ENCODE results near the gene NPIPA1.
"Not testable (repeated sequence)": the region's sequence is repeated elsewhere in the genome, so short reads cannot be mapped to it uniquely, and the experiment has no call there.

The NPIPA1 gene

GRCh38 chr16:14981234-14981633, 44.0 kb downstream of the NPIPA1 start:
- H3K4me3 Mint-ChIP-seq; H3K27me3 Mint-ChIP-seq (ENCODE audit: low read depth); H3K9me3 Mint-ChIP-seq: not testable (repeated sequence)
- Mint-ChIP-seq H3K4me1 (peaks cover 25% of the 10 kb centered on the region), H3K36me3 (ENCODE audit: low read depth) (peaks cover 18% of the 10 kb centered on the region), H3K27ac (peak overlapping the region in 2 of 3 experiments; percentile 45 to 67)

GRCh38 chr16:14982521-14982920, 45.3 kb downstream of the NPIPA1 start:
- not testable (repeated sequence) for H3K4me3 Mint-ChIP-seq; H3K27me3 Mint-ChIP-seq (ENCODE audit: low read depth); H3K27ac Mint-ChIP-seq; H3K9me3 Mint-ChIP-seq
- Mint-ChIP-seq H3K36me3 (ENCODE audit: low read depth) (peaks cover 29% of the 10 kb centered on the region), H3K4me1 (peaks cover 13% of the 10 kb centered on the region)

DNA sequence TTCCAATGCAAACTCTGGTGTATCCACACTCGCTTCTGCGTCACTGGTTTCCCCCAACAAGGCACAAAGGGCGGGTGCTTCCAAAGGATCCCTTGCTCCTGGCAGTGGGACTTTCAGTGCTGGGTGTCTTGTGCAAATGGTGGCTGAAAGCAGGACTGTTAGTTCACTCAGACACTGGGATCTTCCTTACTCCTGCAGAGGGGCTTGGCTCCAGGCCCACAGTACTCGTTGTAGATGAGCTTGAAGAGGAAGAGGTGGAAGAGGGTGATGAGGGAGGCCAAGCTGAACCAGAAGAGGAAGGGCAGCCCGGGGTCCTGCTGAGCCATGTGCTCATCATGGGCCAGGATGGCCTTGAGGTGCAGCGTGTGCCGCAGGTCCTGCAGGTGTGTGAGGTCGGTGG, 50.8 kb downstream of the NPIPA1 start:
- H3K27me3 Mint-ChIP-seq (ENCODE audit: low read depth); H3K9me3 Mint-ChIP-seq; H3K4me1 Mint-ChIP-seq; H3K4me3 Mint-ChIP-seq: not testable (repeated sequence)
- Mint-ChIP-seq H3K27ac (peak overlapping the region in 2 of 3 experiments; percentile 1 to 45), H3K36me3 (ENCODE audit: low read depth) (peaks cover 72% of the 10 kb centered on the region)

GRCh38 chr16:14988661-14989191, 51.5 kb downstream of the NPIPA1 start:
- peaks cover 75% of the 10 kb centered on the region for H3K36me3 Mint-ChIP-seq (ENCODE audit: low read depth)
- not testable (repeated sequence) for H3K27me3 Mint-ChIP-seq (ENCODE audit: low read depth); H3K27ac Mint-ChIP-seq; H3K4me1 Mint-ChIP-seq; H3K4me3 Mint-ChIP-seq
- peaks cover 12% of the 10 kb centered on the region for H3K9me3 Mint-ChIP-seq

GRCh38 chr16:14989291-14990281, 52.3 kb downstream of the NPIPA1 start:
- H3K4me1 Mint-ChIP-seq; H3K4me3 Mint-ChIP-seq; H3K27me3 Mint-ChIP-seq (ENCODE audit: low read depth): not testable (repeated sequence)
- Mint-ChIP-seq H3K36me3 (ENCODE audit: low read depth) (peaks cover 77% of the 10 kb centered on the region), H3K27ac (peak overlapping the region in 1 of 3 experiments; percentile 52), H3K9me3 (peaks cover 19% of the 10 kb centered on the region)

- H3K27me3 Mint-ChIP-seq (ENCODE audit: low read depth); H3K4me1 Mint-ChIP-seq; H3K27ac Mint-ChIP-seq; H3K4me3 Mint-ChIP-seq: not testable (repeated sequence)
- peaks cover 35% of the 10 kb centered on the region for H3K9me3 Mint-ChIP-seq
- H3K36me3 Mint-ChIP-seq (ENCODE audit: low read depth): peaks cover 69% of the 10 kb centered on the region
These were observed 56.3 kb downstream of the NPIPA1 start for GRCh38 chr16:14993277-14994151.

DNA sequence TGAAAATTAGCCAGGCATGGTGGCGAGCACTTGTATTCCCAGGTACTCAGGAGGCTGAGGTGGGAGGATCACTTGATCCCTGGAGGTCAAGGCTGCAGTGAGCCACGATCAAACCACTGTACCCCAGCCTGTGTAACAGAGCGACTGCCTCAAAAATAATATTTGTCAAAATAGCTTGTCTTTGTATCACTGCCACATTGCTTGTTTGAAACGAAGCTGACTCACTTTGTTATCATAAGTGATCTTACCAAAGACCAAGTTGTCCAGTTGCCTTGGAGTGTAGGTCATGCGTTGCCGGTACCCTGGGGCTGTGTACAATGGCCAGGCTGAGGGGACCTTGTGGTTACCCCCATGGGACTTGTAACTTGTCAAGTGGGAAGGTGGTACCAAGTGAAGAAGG, 59.5 kb downstream of the NPIPA1 start:
- H3K27me3 Mint-ChIP-seq (ENCODE audit: low read depth); H3K4me1 Mint-ChIP-seq; H3K4me3 Mint-ChIP-seq: not testable (repeated sequence)

DNA sequence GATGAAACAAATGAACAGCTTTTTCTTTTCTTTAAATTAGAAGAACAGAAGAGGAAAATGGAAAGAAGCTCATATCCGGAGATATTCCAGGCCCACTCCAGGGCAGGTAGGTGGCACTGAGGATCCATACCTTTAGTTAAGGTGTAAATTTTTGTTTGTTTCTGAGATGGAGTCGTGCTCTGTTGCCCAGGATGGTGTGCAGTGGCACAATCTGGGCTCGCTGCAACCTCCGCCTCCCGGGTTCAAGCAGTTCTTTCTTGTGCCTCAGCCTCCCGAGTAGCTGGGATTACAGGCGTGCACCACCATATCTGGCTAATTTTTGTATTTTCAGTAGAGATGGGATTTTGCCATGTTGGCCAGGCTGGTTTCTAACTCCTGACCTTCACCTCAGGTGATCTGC, 61.1 kb downstream of the NPIPA1 start:
- not testable (repeated sequence) for H3K4me3 Mint-ChIP-seq; H3K27me3 Mint-ChIP-seq (ENCODE audit: low read depth); H3K4me1 Mint-ChIP-seq; H3K27ac Mint-ChIP-seq
- peaks cover 23% of the 10 kb centered on the region for H3K9me3 Mint-ChIP-seq
- H3K36me3 Mint-ChIP-seq (ENCODE audit: low read depth): peaks cover 45% of the 10 kb centered on the region

More for the DNA sequence above, 59.5 kb downstream of the NPIPA1 start:
- not testable (repeated sequence) for H3K27ac Mint-ChIP-seq
- peaks cover 35% of the 10 kb centered on the region for H3K9me3 Mint-ChIP-seq
- peaks cover 61% of the 10 kb centered on the region for H3K36me3 Mint-ChIP-seq (ENCODE audit: low read depth)

GRCh38 chr16:14999845-15000244, 62.6 kb downstream of the NPIPA1 start:
- H3K4me1 Mint-ChIP-seq; H3K4me3 Mint-ChIP-seq; H3K27me3 Mint-ChIP-seq (ENCODE audit: low read depth); H3K27ac Mint-ChIP-seq: not testable (repeated sequence)
- Mint-ChIP-seq H3K36me3 (ENCODE audit: low read depth) (peaks cover 43% of the 10 kb centered on the region), H3K9me3 (peaks cover 13% of the 10 kb centered on the region)

All from nephron (organoid).